Osteocyte (in vitro differentiated cells): Measurements from ENCODE around the gene KCTD10. TPM values are rescaled to one million over a fixed set of nuclear protein-coding genes. Genes with fewer than 3 reads are reported as not detected.

ENCODE experiments used
- DNase-seq: peaks from one replicate; pipeline ENCODE4 v3.0.0; 2021; ENCODE audit warnings: mixed read lengths; ENCODE audit not compliant: unreplicated experiment; ENCODE audit errors: extremely low spot score
- H3K27ac Mint-ChIP-seq: one replicate; pipeline ENCODE4 v1.8.0; 2021; ENCODE audit warnings: mild to moderate bottlenecking, mixed read lengths; ENCODE audit not compliant: unreplicated experiment
- H3K27me3 Mint-ChIP-seq: one replicate; pipeline ENCODE4 v1.8.0; 2021; ENCODE audit warnings: mixed read lengths; ENCODE audit not compliant: unreplicated experiment
- H3K36me3 Mint-ChIP-seq: one replicate; pipeline ENCODE4 v1.8.0; 2021; ENCODE audit warnings: mixed read lengths; ENCODE audit not compliant: unreplicated experiment
- H3K4me1 Mint-ChIP-seq: one replicate; pipeline ENCODE4 v1.8.0; 2021; ENCODE audit warnings: mixed read lengths; ENCODE audit not compliant: unreplicated experiment
- H3K4me3 Mint-ChIP-seq: one replicate; pipeline ENCODE4 v1.8.0; 2021; ENCODE audit warnings: mild to moderate bottlenecking, moderate library complexity, mixed read lengths; ENCODE audit not compliant: unreplicated experiment
- H3K9me3 Mint-ChIP-seq: one replicate; pipeline ENCODE4 v1.8.0; 2021; ENCODE audit warnings: mixed read lengths; ENCODE audit not compliant: unreplicated experiment
- CTCF ChIP-seq: fragments of 200-600 bp; sonication (generic); IDR thresholded peaks from 2 replicates; pipeline ENCODE4 v1.5.0; 2021; ENCODE audit warnings: antibody characterized with exemption, mild to moderate bottlenecking, moderate library complexity
- total RNA-seq: library from RNA; stranded (reverse); gene quantifications from 2 replicates; pipeline ENCODE4 v1.2.1, GENCODE V29; 2021

KCTD10 gene
- total RNA-seq, 1 donor from 2014 or later = 43.1 TPM

GRCh38 chr12:109447482-109447881 lies 29.6 kb downstream of the KCTD10 start:
- Mint-ChIP-seq H3K27me3 (no peaks in the 10 kb centered on the region), H3K9me3 (no peaks in the 10 kb centered on the region), H3K4me3 (no peak overlapping the region), H3K36me3 (peaks cover 24% of the 10 kb centered on the region), H3K27ac (no peak overlapping the region), H3K4me1 (peaks cover 5% of the 10 kb centered on the region)
- TF ChIP-seq CTCF = no peak
- no peak for DNase-seq

- Mint-ChIP-seq H3K9me3 (no peaks in the 10 kb centered on the region), H3K27me3 (no peaks in the 10 kb centered on the region), H3K4me3 (no peak overlapping the region), H3K4me1 (peaks cover 5% of the 10 kb centered on the region), H3K27ac (no peak overlapping the region), H3K36me3 (peaks cover 26% of the 10 kb centered on the region)
- DNase-seq = no peak
- TF ChIP-seq CTCF = no peak
These were observed 30.2 kb downstream of the KCTD10 start for GRCh38 chr12:109446869-109447268.

GRCh38 chr12:109445191-109445609 lies 31.9 kb downstream of the KCTD10 start:
- Mint-ChIP-seq H3K9me3 (no peaks in the 10 kb centered on the region), H3K4me1 (peaks cover 2% of the 10 kb centered on the region), H3K36me3 (peaks cover 23% of the 10 kb centered on the region), H3K4me3 (no peak overlapping the region), H3K27me3 (no peaks in the 10 kb centered on the region), H3K27ac (no peak overlapping the region)
- TF ChIP-seq CTCF = no peak
- DNase-seq = no peak

- no peak overlapping the region for H3K27ac Mint-ChIP-seq
- H3K27me3 Mint-ChIP-seq = no peaks in the 10 kb centered on the region
- no peaks in the 10 kb centered on the region for H3K9me3 Mint-ChIP-seq
- no peak overlapping the region for H3K4me3 Mint-ChIP-seq
- TF ChIP-seq CTCF = no peak
- DNase-seq = no peak
- H3K36me3 Mint-ChIP-seq = peaks cover 16% of the 10 kb centered on the region
- peaks cover 2% of the 10 kb centered on the region for H3K4me1 Mint-ChIP-seq
These were observed 32.8 kb downstream of the KCTD10 start for GRCh38 chr12:109444259-109444658.

- Mint-ChIP-seq H3K27me3 (no peaks in the 10 kb centered on the region), H3K4me3 (no peak overlapping the region), H3K9me3 (no peaks in the 10 kb centered on the region), H3K4me1 (peaks cover 2% of the 10 kb centered on the region), H3K36me3 (peaks cover 16% of the 10 kb centered on the region), H3K27ac (peak overlapping the region; percentile 14)
- no peak for TF ChIP-seq CTCF
- no peak for DNase-seq
These were observed 33.3 kb downstream of the KCTD10 start for GRCh38 chr12:109443794-109444193.
